Ovary (tissue), 3 donors: ENCODE results near the gene SPRY4.

Experiments
- EP300 ChIP-seq: sonication (generic); formaldehyde crosslinking; IDR thresholded peaks from one replicate; pipeline ENCODE4 v1.6.1; 2017; ENCODE audit warnings: antibody characterized with exemption
- TF ChIP-seq, protein P1 (sequence below), 3 donors: fragments of 450-650 bp in 2 of 3; fragments of 200-600 bp in 1 of 3; IDR thresholded peaks; one replicate each; pipeline versions ENCODE4 v1.5.1 to v1.8.0; 2016 to 2022; ENCODE audit warnings: antibody characterized with exemption in 3 of 3, mild to moderate bottlenecking in 1 of 3
- donor health status: DM: no; HTN: no; CAD: no.

GRCh38 chr5:142360607-142361120 is 35.8 kb upstream of the SPRY4 start:
- TF ChIP-seq, protein P1, sequence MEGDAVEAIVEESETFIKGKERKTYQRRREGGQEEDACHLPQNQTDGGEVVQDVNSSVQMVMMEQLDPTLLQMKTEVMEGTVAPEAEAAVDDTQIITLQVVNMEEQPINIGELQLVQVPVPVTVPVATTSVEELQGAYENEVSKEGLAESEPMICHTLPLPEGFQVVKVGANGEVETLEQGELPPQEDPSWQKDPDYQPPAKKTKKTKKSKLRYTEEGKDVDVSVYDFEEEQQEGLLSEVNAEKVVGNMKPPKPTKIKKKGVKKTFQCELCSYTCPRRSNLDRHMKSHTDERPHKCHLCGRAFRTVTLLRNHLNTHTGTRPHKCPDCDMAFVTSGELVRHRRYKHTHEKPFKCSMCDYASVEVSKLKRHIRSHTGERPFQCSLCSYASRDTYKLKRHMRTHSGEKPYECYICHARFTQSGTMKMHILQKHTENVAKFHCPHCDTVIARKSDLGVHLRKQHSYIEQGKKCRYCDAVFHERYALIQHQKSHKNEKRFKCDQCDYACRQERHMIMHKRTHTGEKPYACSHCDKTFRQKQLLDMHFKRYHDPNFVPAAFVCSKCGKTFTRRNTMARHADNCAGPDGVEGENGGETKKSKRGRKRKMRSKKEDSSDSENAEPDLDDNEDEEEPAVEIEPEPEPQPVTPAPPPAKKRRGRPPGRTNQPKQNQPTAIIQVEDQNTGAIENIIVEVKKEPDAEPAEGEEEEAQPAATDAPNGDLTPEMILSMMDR (IDR thresholded peaks at IDR 0.05), result no peak
- no peak for TF ChIP-seq EP300
